ENCODE results near the gene UVRAG. TPM values are rescaled to one million over a fixed set of nuclear protein-coding genes. Genes with fewer than 3 reads are reported as not detected.

UVRAG gene
- total RNA-seq, 1 donor from 2014 or later, result 17.8 TPM

- Mint-ChIP-seq H3K4me3 (ENCODE audit: unreplicated experiment) (no peak overlapping the region), H3K36me3 (ENCODE audit: unreplicated experiment) (no peaks in the 10 kb centered on the region), H3K27ac (ENCODE audit: unreplicated experiment) (no peak overlapping the region), H3K4me1 (ENCODE audit: low read depth, unreplicated experiment) (peaks cover 2% of the 10 kb centered on the region), H3K9me3 (ENCODE audit: unreplicated experiment) (peaks cover under 1% of the 10 kb centered on the region), H3K27me3 (ENCODE audit: unreplicated experiment) (no peaks in the 10 kb centered on the region)
- no peak for TF ChIP-seq CTCF (IDR thresholded peaks at IDR 0.05; ENCODE audit: partially characterized antibody, unreplicated experiment)
- DNase-seq, result no peak
Measured at GRCh38 chr11:76008474-76008873, 193.5 kb downstream of the UVRAG start.

GRCh38 chr11:76010051-76010450, 195.0 kb downstream of the UVRAG start:
- Mint-ChIP-seq H3K4me3 (ENCODE audit: unreplicated experiment) (no peak overlapping the region), H3K36me3 (ENCODE audit: unreplicated experiment) (no peaks in the 10 kb centered on the region), H3K4me1 (ENCODE audit: low read depth, unreplicated experiment) (peaks cover 2% of the 10 kb centered on the region), H3K9me3 (ENCODE audit: unreplicated experiment) (peaks cover 2% of the 10 kb centered on the region), H3K27ac (ENCODE audit: unreplicated experiment) (no peak overlapping the region), H3K27me3 (ENCODE audit: unreplicated experiment) (no peaks in the 10 kb centered on the region)
- no peak for TF ChIP-seq CTCF (IDR thresholded peaks at IDR 0.05; ENCODE audit: partially characterized antibody, unreplicated experiment)
- no peak for DNase-seq

GRCh38 chr11:76013526-76013925, 198.5 kb downstream of the UVRAG start:
- Mint-ChIP-seq H3K36me3 (ENCODE audit: unreplicated experiment) (peaks cover 8% of the 10 kb centered on the region), H3K27ac (ENCODE audit: unreplicated experiment) (no peak overlapping the region), H3K4me1 (ENCODE audit: low read depth, unreplicated experiment) (peaks cover 2% of the 10 kb centered on the region)

GRCh38 chr11:76023236-76024068, 208.4 kb downstream of the UVRAG start:
- no peak overlapping the region for H3K4me3 Mint-ChIP-seq (ENCODE audit: unreplicated experiment)
- no peaks in the 10 kb centered on the region for H3K4me1 Mint-ChIP-seq (ENCODE audit: low read depth, unreplicated experiment)
- no peak for DNase-seq
- H3K9me3 Mint-ChIP-seq (ENCODE audit: unreplicated experiment), result peaks cover 1% of the 10 kb centered on the region
- no peak for TF ChIP-seq CTCF (IDR thresholded peaks at IDR 0.05; ENCODE audit: partially characterized antibody, unreplicated experiment)
- H3K27me3 Mint-ChIP-seq (ENCODE audit: unreplicated experiment), result no peaks in the 10 kb centered on the region
- H3K36me3 Mint-ChIP-seq (ENCODE audit: unreplicated experiment), result peaks cover 14% of the 10 kb centered on the region
- no peak overlapping the region for H3K27ac Mint-ChIP-seq (ENCODE audit: unreplicated experiment)

More at GRCh38 chr11:76013526-76013925, 198.5 kb downstream of the UVRAG start:
- peak; percentile 31 for TF ChIP-seq CTCF (IDR thresholded peaks at IDR 0.05; ENCODE audit: partially characterized antibody, unreplicated experiment)
- H3K27me3 Mint-ChIP-seq (ENCODE audit: unreplicated experiment), result no peaks in the 10 kb centered on the region
- no peak overlapping the region for H3K4me3 Mint-ChIP-seq (ENCODE audit: unreplicated experiment)
- H3K9me3 Mint-ChIP-seq (ENCODE audit: unreplicated experiment), result peaks cover 2% of the 10 kb centered on the region
- no peak for DNase-seq

- no peak for TF ChIP-seq CTCF (IDR thresholded peaks at IDR 0.05; ENCODE audit: partially characterized antibody, unreplicated experiment)
- H3K4me1 Mint-ChIP-seq (ENCODE audit: low read depth, unreplicated experiment), result no peaks in the 10 kb centered on the region
- no peaks in the 10 kb centered on the region for H3K27me3 Mint-ChIP-seq (ENCODE audit: unreplicated experiment)
- H3K4me3 Mint-ChIP-seq (ENCODE audit: unreplicated experiment), result no peak overlapping the region
- no peak overlapping the region for H3K27ac Mint-ChIP-seq (ENCODE audit: unreplicated experiment)
- peaks cover 14% of the 10 kb centered on the region for H3K36me3 Mint-ChIP-seq (ENCODE audit: unreplicated experiment)
- peaks cover 1% of the 10 kb centered on the region for H3K9me3 Mint-ChIP-seq (ENCODE audit: unreplicated experiment)
- no peak for DNase-seq
Measured at GRCh38 chr11:76025068-76025467, 210.1 kb downstream of the UVRAG start.

Data from glutamatergic neuron (in vitro differentiated cells).